Endothelial cell of umbilical vein (primary cell): ENCODE results near the gene RAPGEF6. TPM values are rescaled to one million over a fixed set of nuclear protein-coding genes. Genes with fewer than 3 reads are reported as not detected.

Source experiments
- BruUV-seq: library from RNA; stranded (reverse); fragments of 400-500 nt; replicated peaks from 2 replicates; lab custom pipeline; 2021; lab: Mats Ljungman, UMichigan
- CTCF ChIA-PET: fragments of 300-600, 350-600 bp; sonication (Branson Sonifier 250); formaldehyde crosslinking; loops from one replicate; lab custom pipeline; 2021; ENCODE audit warnings: antibody characterized with exemption, inconsistent platforms; lab: Charles Lee
- POLR2A ChIA-PET: fragments of 300-600, 350-600 bp; sonication (Branson Sonifier 250); formaldehyde crosslinking; loops from one replicate; lab custom pipeline; 2021; ENCODE audit warnings: antibody characterized with exemption, inconsistent platforms; lab: Charles Lee
- DNase-seq: peaks from one replicate; pipeline ENCODE4 v3.0.0-alpha.2; 2011; ENCODE audit warnings: low read depth, low spot score
- FAIRE-seq: peaks from 2 replicates; lab custom pipeline; 2011; peaks lifted over from hg19 to GRCh38; lab: Jason Lieb, UNC
- H2AFZ ChIP-seq: 2 replicates; pipeline ENCODE4 v1.6.0; 2012; ENCODE audit warnings: low read depth, low read length, control low read depth, inconsistent platforms
- H3K27ac ChIP-seq: 2 replicates; pipeline ENCODE4 v1.5.1; 2011; ENCODE audit warnings: low read depth, mild to moderate bottlenecking, control low read depth, low read length, moderate library complexity; ENCODE audit not compliant: insufficient read depth
- H3K27me3 ChIP-seq, 2 experiments: 2 replicates each; pipeline versions ENCODE4 v1.6.0 to v1.6.1; 2011; ENCODE audit warnings: low read length in 2 of 2, mixed read lengths in 1 of 2; ENCODE audit not compliant: control insufficient read depth in 2 of 2, insufficient read depth in 2 of 2
- H3K36me3 ChIP-seq, 2 experiments: 2 replicates in 1 of 2; 3 replicates in 1 of 2; pipeline ENCODE4 v1.5.1; 2011; ENCODE audit warnings: low read length in 2 of 2, mild to moderate bottlenecking in 1 of 2, moderate library complexity in 1 of 2; ENCODE audit not compliant: control insufficient read depth in 2 of 2, insufficient read depth in 2 of 2; ENCODE audit errors: extremely low read depth in 1 of 2
- H3K4me1 ChIP-seq: 3 replicates; pipeline ENCODE4 v1.5.1; 2011; ENCODE audit warnings: mild to moderate bottlenecking, low read length; ENCODE audit not compliant: control insufficient read depth, insufficient read depth; ENCODE audit errors: extremely low read depth
- H3K4me2 ChIP-seq: 2 replicates; pipeline ENCODE4 v1.6.1; 2011; ENCODE audit warnings: low read length, control low read depth, mixed read lengths; ENCODE audit not compliant: insufficient read depth
- H3K4me3 ChIP-seq, 3 experiments: fragments of 200-600 bp in 1 of 3; sonication (generic), shearing (Covaris generic) in 1 of 3; replicated peaks in 1 of 3; 2 replicates each; pipeline ENCODE4 v1.5.1; 2011 to 2016; ENCODE audit warnings: control low read depth in 3 of 3, low read length in 3 of 3, mild to moderate bottlenecking in 2 of 3, inconsistent platforms in 1 of 3, low read depth in 1 of 3, moderate library complexity in 1 of 3; ENCODE audit not compliant: insufficient read depth in 1 of 3
- H3K79me2 ChIP-seq: 2 replicates; pipeline ENCODE4 v1.6.0; 2012; ENCODE audit warnings: low read length, inconsistent platforms; ENCODE audit not compliant: control insufficient read depth, insufficient read depth
- H3K9ac ChIP-seq: replicated peaks from 2 replicates; pipeline ENCODE3; 2011; ENCODE audit warnings: low read length, control low read depth; ENCODE audit not compliant: insufficient read depth; ENCODE audit errors: extremely low read depth
- H3K9me1 ChIP-seq: replicated peaks from 3 replicates; pipeline ENCODE4 v1.6.0; 2011; ENCODE audit warnings: mild to moderate bottlenecking, low read length; ENCODE audit not compliant: control insufficient read depth, insufficient read depth; ENCODE audit errors: extremely low read depth
- H3K9me3 ChIP-seq: replicated peaks from 2 replicates; pipeline ENCODE4 v1.5.1; 2012; ENCODE audit warnings: low read length, inconsistent platforms; ENCODE audit not compliant: control insufficient read depth, insufficient read depth
- H4K20me1 ChIP-seq: replicated peaks from 2 replicates; pipeline ENCODE3; 2011; ENCODE audit warnings: mild to moderate bottlenecking, low read length; ENCODE audit not compliant: control insufficient read depth, insufficient read depth; ENCODE audit errors: extremely low read depth
- EZH2 ChIP-seq: IDR thresholded peaks from 2 replicates; pipeline ENCODE4 v1.6.1; 2012; ENCODE audit warnings: borderline replicate concordance, low read depth, mild to moderate bottlenecking, moderate library complexity, low read length, inconsistent platforms; ENCODE audit not compliant: severe bottlenecking
- FOS ChIP-seq: IDR thresholded peaks from 2 replicates; pipeline ENCODE4 v1.6.1; 2011; ENCODE audit warnings: mild to moderate bottlenecking, low read length, moderate library complexity, borderline replicate concordance; ENCODE audit not compliant: insufficient read depth
- GATA2 ChIP-seq: IDR thresholded peaks from 2 replicates; pipeline ENCODE4 v1.7.0; 2011; ENCODE audit warnings: low read depth, mild to moderate bottlenecking, moderate library complexity, mixed read lengths, low read length; ENCODE audit not compliant: insufficient read length, insufficient read depth
- JUN ChIP-seq: IDR thresholded peaks from 2 replicates; pipeline ENCODE4 v1.6.1; 2011; ENCODE audit warnings: borderline replicate concordance, low read depth; ENCODE audit not compliant: insufficient read length, insufficient read depth
- MAX ChIP-seq: IDR thresholded peaks from 2 replicates; pipeline ENCODE4 v1.6.1; 2011; ENCODE audit not compliant: insufficient read depth, insufficient read length
- MYC ChIP-seq: IDR thresholded peaks from one replicate; pipeline ENCODE4 v1.6.1; 2011; ENCODE audit warnings: mild to moderate bottlenecking, low read depth, low read length
- POLR2A ChIP-seq: IDR thresholded peaks from 2 replicates; pipeline ENCODE4 v1.6.1; 2012; ENCODE audit warnings: low read depth, mild to moderate bottlenecking, control low read depth, low read length
- POLR2AphosphoS5 ChIP-seq: IDR thresholded peaks from 2 replicates; pipeline ENCODE4 v1.6.1; 2012; ENCODE audit warnings: low read depth, mild to moderate bottlenecking, control low read depth, low read length, moderate library complexity; ENCODE audit not compliant: insufficient read depth
- dilution Hi-C: fragments of 300-500 bp; cut with MboI; formaldehyde crosslinking; loops from one replicate; pipeline ENCODE4 v1.15.0; 2019; ENCODE audit warnings: low sequenced_read_pairs; ENCODE audit not compliant: extremely low pct_ligation_motif_present
- intact Hi-C: fragments of 100-400 bp; cut with micrococcal nuclease; formaldehyde crosslinking; loops from one replicate; pipeline ENCODE4 v1.10.0; 2022
- polyA plus RNA-seq, 4 experiments: library from polyadenylated mRNA; depleted of rRNA in 3 of 4; stranded (reverse) in 3 of 4; unstranded in 1 of 4; fragments of >200 nt; gene quantifications; 2 replicates each; pipeline versions ENCODE4 v1.2.1 to v1.2.3, GENCODE V29; 2011 to 2012; ENCODE audit warnings: missing spikeins in 1 of 4
- total RNA-seq: library from RNA; stranded (reverse); gene quantifications from 2 replicates; pipeline ENCODE4 v1.2.3, GENCODE V29; 2021
- TF ChIP-seq, protein P1 (sequence below), 2 donors: IDR thresholded peaks; 1 replicate in 1 of 2; 2 replicates in 1 of 2; pipeline ENCODE4 v1.5.1; 2011; ENCODE audit warnings: low read length in 2 of 2, mild to moderate bottlenecking in 2 of 2, moderate library complexity in 2 of 2, control low read depth in 1 of 2, inconsistent platforms in 1 of 2, low read depth in 1 of 2; ENCODE audit not compliant: insufficient read depth in 1 of 2; ENCODE audit errors: extremely low read depth in 1 of 2

Gene RAPGEF6
- total and polyA plus RNA-seq, 2 donors (not counting 3 experiments of a cell fraction or from before 2014, with no cell fraction given), result 3.5 to 17.5 TPM

GRCh38 chr5:131659841-131660240 lies 24.8 kb upstream of the RAPGEF6 start:
- no peak overlapping the region for H3K4me3 ChIP-seq
- H3K4me2 ChIP-seq, result no peak overlapping the region
- no peaks in the 10 kb centered on the region for H3K4me1 ChIP-seq
- H4K20me1 ChIP-seq, result no peaks in the 10 kb centered on the region
- H3K27me3 ChIP-seq, result no peaks in the 10 kb centered on the region
- ChIA-PET POLR2A (no interaction called here), CTCF (interaction anchor here (1.2 kb wide), 1 partner anchor 24 kb away, joined by 3 read pairs; no protein-coding TSS in a partner anchor)
- BruUV-seq, result no TSS peak
- H2AFZ ChIP-seq, result no peak overlapping the region
- no peaks in the 10 kb centered on the region for H3K79me2 ChIP-seq
- peaks cover 2 to 11% of the 10 kb centered on the region in 2 experiments for H3K36me3 ChIP-seq
- H3K9me3 ChIP-seq, result no peaks in the 10 kb centered on the region
- intact Hi-C loops (no loop called here), dilution Hi-C loops (no loop called here)
- no peak overlapping the region for H3K27ac ChIP-seq
- no peak for DNase-seq
- no peaks in the 10 kb centered on the region for H3K9me1 ChIP-seq
- no peak overlapping the region for H3K9ac ChIP-seq
- TF ChIP-seq MAX (no peak), POLR2AphosphoS5 (no peak), FOS (no peak), EZH2 (no peak), JUN (no peak), POLR2A (no peak), MYC (no peak), GATA2 (no peak)
- TF ChIP-seq, protein P1, sequence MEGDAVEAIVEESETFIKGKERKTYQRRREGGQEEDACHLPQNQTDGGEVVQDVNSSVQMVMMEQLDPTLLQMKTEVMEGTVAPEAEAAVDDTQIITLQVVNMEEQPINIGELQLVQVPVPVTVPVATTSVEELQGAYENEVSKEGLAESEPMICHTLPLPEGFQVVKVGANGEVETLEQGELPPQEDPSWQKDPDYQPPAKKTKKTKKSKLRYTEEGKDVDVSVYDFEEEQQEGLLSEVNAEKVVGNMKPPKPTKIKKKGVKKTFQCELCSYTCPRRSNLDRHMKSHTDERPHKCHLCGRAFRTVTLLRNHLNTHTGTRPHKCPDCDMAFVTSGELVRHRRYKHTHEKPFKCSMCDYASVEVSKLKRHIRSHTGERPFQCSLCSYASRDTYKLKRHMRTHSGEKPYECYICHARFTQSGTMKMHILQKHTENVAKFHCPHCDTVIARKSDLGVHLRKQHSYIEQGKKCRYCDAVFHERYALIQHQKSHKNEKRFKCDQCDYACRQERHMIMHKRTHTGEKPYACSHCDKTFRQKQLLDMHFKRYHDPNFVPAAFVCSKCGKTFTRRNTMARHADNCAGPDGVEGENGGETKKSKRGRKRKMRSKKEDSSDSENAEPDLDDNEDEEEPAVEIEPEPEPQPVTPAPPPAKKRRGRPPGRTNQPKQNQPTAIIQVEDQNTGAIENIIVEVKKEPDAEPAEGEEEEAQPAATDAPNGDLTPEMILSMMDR (IDR thresholded peaks at IDR 0.05; ENCODE audit: extremely low read depth in 1 of 2, insufficient read depth in 1 of 2, low read depth in 1 of 2, low read length in 2 of 2), result no peak
- FAIRE-seq, result no peak
